BJ (cell line): Measurements from ENCODE around the gene ST3GAL4. TPM values are rescaled to one million over a fixed set of nuclear protein-coding genes. Genes with fewer than 3 reads are reported as not detected.

Source experiments
- CTCF ChIA-PET: fragments of 350-600 bp; formaldehyde crosslinking; extraction: SDS; loops from one replicate; lab custom pipeline; 2021; ENCODE audit warnings: antibody characterized with exemption, inconsistent platforms; lab: Yijun Ruan, JAX
- POLR2A ChIA-PET: fragments of 300-600 bp; sonication (Branson Sonifier 250); formaldehyde crosslinking; extraction: SDS; loops from one replicate; lab custom pipeline; 2021; ENCODE audit warnings: antibody characterized with exemption; lab: Charles Lee
- DNase-seq: peaks from one replicate; pipeline ENCODE4 v3.0.0-alpha.2; 2011; ENCODE audit warnings: low read depth
- H3K27me3 ChIP-seq: 2 replicates; pipeline ENCODE4 v1.6.0; 2011; ENCODE audit warnings: low read length; ENCODE audit not compliant: control insufficient read depth, insufficient read depth
- H3K36me3 ChIP-seq: 2 replicates; pipeline ENCODE4 v1.5.1; 2011; ENCODE audit warnings: low read length; ENCODE audit not compliant: control insufficient read depth, insufficient read depth
- H3K4me3 ChIP-seq: 2 replicates; pipeline ENCODE4 v1.5.1; 2011; ENCODE audit warnings: low read depth, mild to moderate bottlenecking, control low read depth, low read length
- polyA plus RNA-seq: library from polyadenylated mRNA; depleted of rRNA; stranded (reverse); fragments of >200 nt; gene quantifications from 2 replicates; pipeline ENCODE4 v1.2.3, GENCODE V29; 2011
- TF ChIP-seq, protein P1 (sequence below): IDR thresholded peaks from 2 replicates; pipeline ENCODE4 v1.5.1; 2011; ENCODE audit warnings: low read depth, mild to moderate bottlenecking, control low read depth, inconsistent platforms, low read length, moderate library complexity; ENCODE audit not compliant: insufficient read depth

ST3GAL4 gene
- polyA plus RNA-seq, 1 experiment, result 31.8 TPM

DNA sequence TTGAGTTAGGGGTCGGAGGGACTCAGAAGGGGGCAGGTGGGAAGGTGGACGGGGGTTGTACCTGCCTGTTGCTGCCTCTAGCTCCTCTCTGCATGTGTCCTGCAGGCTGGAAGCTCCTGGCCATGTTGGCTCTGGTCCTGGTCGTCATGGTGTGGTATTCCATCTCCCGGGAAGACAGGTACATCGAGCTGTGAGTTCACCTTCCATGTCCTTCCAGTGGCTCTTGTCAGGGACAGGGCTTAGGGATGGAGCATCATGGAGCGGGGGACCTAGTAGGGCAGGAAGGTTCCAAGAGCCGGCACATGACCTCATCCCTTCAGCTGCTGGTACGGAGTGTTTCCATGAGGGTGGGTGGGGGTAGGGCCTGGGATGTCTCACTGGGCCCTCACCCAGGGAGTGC, 50.9 kb downstream of the ST3GAL4 start:
- POLR2A ChIA-PET, result no interaction called here
- CTCF ChIA-PET, result no interaction called here
- H3K4me3 ChIP-seq, result no peak overlapping the region
- H3K36me3 ChIP-seq, result peaks cover 22% of the 10 kb centered on the region
- no peak for DNase-seq
- TF ChIP-seq, protein P1, sequence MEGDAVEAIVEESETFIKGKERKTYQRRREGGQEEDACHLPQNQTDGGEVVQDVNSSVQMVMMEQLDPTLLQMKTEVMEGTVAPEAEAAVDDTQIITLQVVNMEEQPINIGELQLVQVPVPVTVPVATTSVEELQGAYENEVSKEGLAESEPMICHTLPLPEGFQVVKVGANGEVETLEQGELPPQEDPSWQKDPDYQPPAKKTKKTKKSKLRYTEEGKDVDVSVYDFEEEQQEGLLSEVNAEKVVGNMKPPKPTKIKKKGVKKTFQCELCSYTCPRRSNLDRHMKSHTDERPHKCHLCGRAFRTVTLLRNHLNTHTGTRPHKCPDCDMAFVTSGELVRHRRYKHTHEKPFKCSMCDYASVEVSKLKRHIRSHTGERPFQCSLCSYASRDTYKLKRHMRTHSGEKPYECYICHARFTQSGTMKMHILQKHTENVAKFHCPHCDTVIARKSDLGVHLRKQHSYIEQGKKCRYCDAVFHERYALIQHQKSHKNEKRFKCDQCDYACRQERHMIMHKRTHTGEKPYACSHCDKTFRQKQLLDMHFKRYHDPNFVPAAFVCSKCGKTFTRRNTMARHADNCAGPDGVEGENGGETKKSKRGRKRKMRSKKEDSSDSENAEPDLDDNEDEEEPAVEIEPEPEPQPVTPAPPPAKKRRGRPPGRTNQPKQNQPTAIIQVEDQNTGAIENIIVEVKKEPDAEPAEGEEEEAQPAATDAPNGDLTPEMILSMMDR, result no peak
- no peaks in the 10 kb centered on the region for H3K27me3 ChIP-seq

DNA sequence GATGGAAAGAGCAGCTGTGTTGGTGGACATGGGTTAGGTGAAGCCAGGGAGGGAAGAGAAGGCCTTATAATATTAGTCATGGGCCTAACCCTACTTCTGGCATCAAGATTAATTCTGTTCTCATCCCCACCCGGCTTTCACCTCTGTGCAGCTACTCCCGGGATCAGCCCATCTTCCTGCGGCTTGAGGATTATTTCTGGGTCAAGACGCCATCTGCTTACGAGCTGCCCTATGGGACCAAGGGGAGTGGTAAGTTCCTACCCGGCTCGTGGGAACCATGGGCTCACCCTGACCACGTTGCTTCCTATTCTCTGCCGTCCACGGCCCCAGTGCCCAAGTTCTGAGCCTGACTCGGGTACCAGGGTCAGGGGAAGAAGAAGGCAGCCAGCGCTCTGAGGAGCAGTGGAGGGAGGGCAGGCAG, 51.6 kb downstream of the ST3GAL4 start:
- TF ChIP-seq, protein P1, result no peak
- POLR2A ChIA-PET, result no interaction called here
- H3K27me3 ChIP-seq, result no peaks in the 10 kb centered on the region
- no peak for DNase-seq
- H3K36me3 ChIP-seq, result peaks cover 22% of the 10 kb centered on the region
- H3K4me3 ChIP-seq, result no peak overlapping the region
- CTCF ChIA-PET, result no interaction called here

DNA sequence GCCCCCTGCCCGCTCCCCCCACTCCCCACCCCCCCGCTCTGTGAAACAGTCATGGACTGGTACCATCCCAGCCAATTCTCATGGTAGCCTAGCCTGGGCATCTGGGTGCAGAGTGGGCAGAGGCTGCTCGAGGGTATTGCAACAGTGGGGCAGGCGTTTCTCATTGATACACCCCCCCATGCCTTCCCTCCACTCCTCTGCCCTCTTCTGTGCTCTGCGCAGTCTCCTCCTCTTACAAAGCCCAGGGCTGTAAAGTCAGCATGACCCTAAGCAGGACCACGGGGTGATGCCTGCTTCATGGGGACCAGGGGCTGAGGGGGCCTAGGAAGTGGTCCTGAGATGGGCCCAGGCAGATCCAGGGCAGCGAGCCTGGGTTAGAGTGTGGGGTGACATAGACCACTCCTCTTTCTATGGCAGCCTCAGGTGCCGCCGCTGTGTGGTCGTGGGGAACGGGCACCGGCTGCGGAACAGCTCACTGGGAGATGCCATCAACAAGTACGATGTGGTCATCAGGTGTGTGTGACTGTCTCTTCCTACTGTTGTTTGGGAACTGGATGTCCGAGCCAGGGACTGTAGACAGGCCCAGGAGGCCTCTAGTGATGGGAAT, 52.3 kb downstream of the ST3GAL4 start:
- Histone ChIP-seq H3K4me3 (no peak overlapping the region), H3K27me3 (no peaks in the 10 kb centered on the region), H3K36me3 (peaks cover 22% of the 10 kb centered on the region)
- no peak for DNase-seq
- CTCF ChIA-PET, result no interaction called here
- POLR2A ChIA-PET, result no interaction called here
- TF ChIP-seq, protein P1, result no peak

DNA sequence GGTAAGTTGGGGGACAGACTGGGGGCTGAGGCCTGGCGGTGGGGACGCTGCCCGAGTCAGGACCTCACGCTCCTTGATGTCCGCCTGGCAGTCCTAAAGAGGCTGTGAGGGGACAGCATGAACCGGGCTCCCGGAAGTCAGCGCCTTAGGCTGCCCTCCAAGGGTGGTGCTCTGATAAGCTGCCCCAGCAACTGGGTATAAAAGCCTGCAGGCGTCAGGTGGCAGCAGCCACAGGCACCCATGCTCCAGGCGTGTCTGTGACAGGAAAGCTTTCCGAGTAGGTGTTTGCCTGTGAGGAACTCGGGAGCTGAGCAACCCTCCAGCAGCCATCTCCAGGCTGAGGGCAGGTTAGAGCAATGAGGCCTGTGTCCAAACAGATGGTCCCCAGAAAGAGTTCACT, 53.0 kb downstream of the ST3GAL4 start:
- no peaks in the 10 kb centered on the region for H3K27me3 ChIP-seq
- TF ChIP-seq, protein P1, result no peak
- DNase-seq, result no peak
- POLR2A ChIA-PET, result interaction anchor here (0.5 kb wide), 1 partner anchor 9 kb away, joined by 9 read pairs; no protein-coding TSS in a partner anchor
- no peak overlapping the region for H3K4me3 ChIP-seq
- CTCF ChIA-PET, result no interaction called here
- H3K36me3 ChIP-seq, result peaks cover 25% of the 10 kb centered on the region

DNA sequence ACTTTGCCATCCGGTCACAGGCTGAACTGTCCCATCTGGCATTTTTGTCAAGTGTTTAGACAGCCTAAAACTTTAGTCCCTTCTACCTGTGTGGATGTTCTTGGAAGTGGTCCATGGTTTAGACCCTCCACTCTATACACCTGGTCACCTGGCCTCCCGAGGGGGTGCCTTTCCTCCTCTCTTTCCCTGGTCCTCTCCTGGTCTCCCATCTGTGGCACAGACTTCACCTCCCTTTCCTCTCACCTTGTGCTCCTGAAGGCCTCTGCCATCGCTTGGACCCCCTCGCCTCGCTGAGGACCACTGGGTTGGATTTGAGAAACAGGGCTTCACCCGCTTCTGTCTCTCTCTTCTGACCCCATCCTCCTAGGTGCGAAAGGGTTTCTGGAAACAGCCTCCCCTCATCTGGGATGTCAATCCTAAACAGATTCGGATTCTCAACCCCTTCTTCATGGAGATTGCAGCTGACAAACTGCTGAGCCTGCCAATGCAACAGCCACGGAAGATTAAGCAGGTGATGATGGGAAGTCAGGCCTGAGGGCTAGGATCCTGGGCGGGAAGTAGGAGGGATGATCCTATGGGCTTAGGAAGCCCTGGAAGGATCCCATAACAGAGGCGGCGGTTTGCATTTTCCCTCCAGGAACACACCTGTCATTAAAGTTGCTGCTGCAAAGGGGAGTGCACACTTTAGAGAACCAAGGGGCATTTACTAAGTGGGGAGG, 53.6 kb downstream of the ST3GAL4 start:
- POLR2A ChIA-PET, result interaction anchor here (0.5 kb wide), 1 partner anchor 9 kb away, joined by 9 read pairs; no protein-coding TSS in a partner anchor
- TF ChIP-seq, protein P1, result no peak
- H3K27me3 ChIP-seq, result no peaks in the 10 kb centered on the region
- H3K4me3 ChIP-seq, result no peak overlapping the region
- peaks cover 28% of the 10 kb centered on the region for H3K36me3 ChIP-seq
- CTCF ChIA-PET, result interaction anchor here (1.2 kb wide), 1 partner anchor 11 kb away, joined by 4 read pairs; no protein-coding TSS in a partner anchor
- DNase-seq, result no peak
